Panc1 (cell line): ENCODE data around the gene SGPP2.

ENCODE experiments used
- POLR2AphosphoS5 ChIP-seq: IDR thresholded peaks from 2 replicates; pipeline ENCODE4 v1.6.1; 2012; ENCODE audit warnings: mild to moderate bottlenecking, low read depth, low read length, moderate library complexity
- TCF7L2 ChIP-seq: IDR thresholded peaks from 2 replicates; pipeline ENCODE4 v1.6.1; 2011; ENCODE audit warnings: mild to moderate bottlenecking, low read depth, low read length, inconsistent platforms
- TF ChIP-seq, protein P1 (sequence below): fragments of 450-650 bp; IDR thresholded peaks from 2 replicates; pipeline ENCODE4 v1.5.1; 2017; ENCODE audit warnings: mild to moderate bottlenecking

DNA sequence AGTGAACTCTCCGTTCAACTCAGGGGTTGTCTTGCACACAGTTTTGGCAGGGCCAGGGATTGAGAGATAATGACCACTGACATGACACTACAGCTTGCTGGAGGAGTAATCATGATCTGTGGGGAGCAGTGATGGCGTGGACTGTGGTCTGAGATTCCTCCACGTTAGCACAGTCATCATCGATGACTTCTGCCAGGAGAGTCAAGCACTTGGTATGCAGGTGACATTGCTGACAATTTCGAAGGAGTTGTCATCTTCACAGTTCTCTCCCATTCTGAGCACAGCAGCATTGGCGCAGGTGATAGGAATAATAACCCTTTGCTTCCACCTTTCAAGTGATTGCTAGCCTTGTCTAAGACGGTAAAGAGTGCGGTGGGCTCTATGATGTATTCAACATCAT is 79.8 kb downstream of the SGPP2 start:
- TF ChIP-seq, protein P1, sequence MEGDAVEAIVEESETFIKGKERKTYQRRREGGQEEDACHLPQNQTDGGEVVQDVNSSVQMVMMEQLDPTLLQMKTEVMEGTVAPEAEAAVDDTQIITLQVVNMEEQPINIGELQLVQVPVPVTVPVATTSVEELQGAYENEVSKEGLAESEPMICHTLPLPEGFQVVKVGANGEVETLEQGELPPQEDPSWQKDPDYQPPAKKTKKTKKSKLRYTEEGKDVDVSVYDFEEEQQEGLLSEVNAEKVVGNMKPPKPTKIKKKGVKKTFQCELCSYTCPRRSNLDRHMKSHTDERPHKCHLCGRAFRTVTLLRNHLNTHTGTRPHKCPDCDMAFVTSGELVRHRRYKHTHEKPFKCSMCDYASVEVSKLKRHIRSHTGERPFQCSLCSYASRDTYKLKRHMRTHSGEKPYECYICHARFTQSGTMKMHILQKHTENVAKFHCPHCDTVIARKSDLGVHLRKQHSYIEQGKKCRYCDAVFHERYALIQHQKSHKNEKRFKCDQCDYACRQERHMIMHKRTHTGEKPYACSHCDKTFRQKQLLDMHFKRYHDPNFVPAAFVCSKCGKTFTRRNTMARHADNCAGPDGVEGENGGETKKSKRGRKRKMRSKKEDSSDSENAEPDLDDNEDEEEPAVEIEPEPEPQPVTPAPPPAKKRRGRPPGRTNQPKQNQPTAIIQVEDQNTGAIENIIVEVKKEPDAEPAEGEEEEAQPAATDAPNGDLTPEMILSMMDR: no peak
- no peak for TF ChIP-seq TCF7L2
- TF ChIP-seq POLR2AphosphoS5: no peak
